Naive thymus-derived CD4-positive, alpha-beta T cell (primary cell): Measurements from ENCODE around the gene ANP32A. TPM values are rescaled to one million over a fixed set of nuclear protein-coding genes. Genes with fewer than 3 reads are reported as not detected.

Experiments used
- ATAC-seq: fragments of 150-1000 bp; cut with Tn5 transposase; 2 replicates; pipeline ENCODE4 v1.10.0; 2021; ENCODE audit warnings: mild to moderate bottlenecking, moderate library complexity
- CTCF ChIA-PET: fragments of 350-600 bp; sonication (Branson Sonifier 250); formaldehyde crosslinking; loops from one replicate; lab custom pipeline; 2021; ENCODE audit warnings: antibody characterized with exemption; lab: Charles Lee
- POLR2A ChIA-PET: fragments of 350-600 bp; sonication (Branson Sonifier 250); formaldehyde crosslinking; loops from one replicate; lab custom pipeline; 2021; ENCODE audit warnings: antibody characterized with exemption, inconsistent platforms; lab: Charles Lee
- DNase-seq, 9 donors: peaks; one replicate each; pipeline versions ENCODE4 v3.0.0 to v3.0.0-alpha.2; 2020 to 2022; ENCODE audit warnings: mixed read lengths in 1 of 9
- H3K27ac ChIP-seq: one replicate; pipeline ENCODE4 v1.7.0; 2013; ENCODE audit warnings: mild to moderate bottlenecking, low read depth, low read length, moderate library complexity
- H3K27me3 ChIP-seq, 2 donors: one replicate each; pipeline ENCODE4 v1.7.0; 2013; ENCODE audit warnings: low read length in 2 of 2, mild to moderate bottlenecking in 2 of 2, moderate library complexity in 2 of 2; ENCODE audit not compliant: control insufficient read depth in 2 of 2, insufficient read depth in 2 of 2
- H3K36me3 ChIP-seq, 3 experiments: 1 replicate in 2 of 3; 2 replicates in 1 of 3; pipeline ENCODE4 v1.7.0; 2013; ENCODE audit warnings: low read length in 3 of 3, mild to moderate bottlenecking in 3 of 3, moderate library complexity in 1 of 3; ENCODE audit not compliant: insufficient read depth in 3 of 3, control insufficient read depth in 2 of 3
- H3K4me1 ChIP-seq, 2 donors: one replicate each; pipeline ENCODE4 v1.7.0; 2013; ENCODE audit warnings: low read length in 2 of 2, mild to moderate bottlenecking in 2 of 2, moderate library complexity in 1 of 2; ENCODE audit not compliant: control insufficient read depth in 2 of 2, insufficient read depth in 2 of 2
- H3K4me3 ChIP-seq: 2 replicates; pipeline ENCODE4 v1.7.0; 2013; ENCODE audit warnings: mild to moderate bottlenecking, low read length
- H3K9me3 ChIP-seq, 3 experiments: 1 replicate in 2 of 3; 2 replicates in 1 of 3; pipeline ENCODE4 v1.7.0; 2013; ENCODE audit warnings: low read length in 3 of 3; ENCODE audit not compliant: control insufficient read depth in 2 of 3
- H3K27ac Mint-ChIP-seq, 9 donors: one replicate each; pipeline ENCODE4 v1.8.0; 2020 to 2022; ENCODE audit warnings: mixed read lengths in 9 of 9, mild to moderate bottlenecking in 8 of 9, moderate library complexity in 5 of 9, inconsistent platforms in 2 of 9
- H3K27me3 Mint-ChIP-seq, 5 donors: one replicate each; pipeline ENCODE4 v1.8.0; 2021 to 2022; ENCODE audit warnings: mixed read lengths in 5 of 5, mild to moderate bottlenecking in 1 of 5
- H3K36me3 Mint-ChIP-seq, 5 donors: one replicate each; pipeline ENCODE4 v1.8.0; 2020 to 2022; ENCODE audit warnings: mixed read lengths in 5 of 5, mild to moderate bottlenecking in 3 of 5, inconsistent platforms in 1 of 5
- H3K4me1 Mint-ChIP-seq, 7 donors: one replicate each; pipeline ENCODE4 v1.8.0; 2020 to 2022; ENCODE audit warnings: mixed read lengths in 7 of 7, mild to moderate bottlenecking in 3 of 7, inconsistent platforms in 1 of 7
- H3K4me3 Mint-ChIP-seq, 10 donors: one replicate each; pipeline ENCODE4 v1.8.0; 2020 to 2022; ENCODE audit warnings: mild to moderate bottlenecking in 10 of 10, mixed read lengths in 10 of 10, moderate library complexity in 6 of 10, inconsistent platforms in 2 of 10
- H3K9me3 Mint-ChIP-seq, 11 donors: one replicate each; pipeline ENCODE4 v1.8.0; 2020 to 2022; ENCODE audit warnings: mixed read lengths in 11 of 11, mild to moderate bottlenecking in 4 of 11, inconsistent platforms in 1 of 11, moderate library complexity in 1 of 11
- intact Hi-C, 2 donors: fragments of 100-400 bp; cut with micrococcal nuclease; formaldehyde crosslinking; loops; one replicate each; pipeline ENCODE4 v1.15.1; 2023
- polyA plus RNA-seq, 2 donors: library from polyadenylated mRNA; unstranded; fragments of 300-500 nt; fragmentation: Illumina TruSeq; gene quantifications; one replicate each; pipeline ENCODE4 v1.2.3, GENCODE V29; 2021
- total RNA-seq, 6 experiments: library from RNA in 5 of 6; stranded (reverse) in 5 of 6; gene quantifications; 1 replicate in 5 of 6; 2 replicates in 1 of 6; pipeline ENCODE4 v1.2.3 and lab custom pipeline; 2021 to 2026

ANP32A gene
- total and polyA plus RNA-seq, 7 experiments from 2014 or later = 86.1 to 229 (median 111) TPM

DNA sequence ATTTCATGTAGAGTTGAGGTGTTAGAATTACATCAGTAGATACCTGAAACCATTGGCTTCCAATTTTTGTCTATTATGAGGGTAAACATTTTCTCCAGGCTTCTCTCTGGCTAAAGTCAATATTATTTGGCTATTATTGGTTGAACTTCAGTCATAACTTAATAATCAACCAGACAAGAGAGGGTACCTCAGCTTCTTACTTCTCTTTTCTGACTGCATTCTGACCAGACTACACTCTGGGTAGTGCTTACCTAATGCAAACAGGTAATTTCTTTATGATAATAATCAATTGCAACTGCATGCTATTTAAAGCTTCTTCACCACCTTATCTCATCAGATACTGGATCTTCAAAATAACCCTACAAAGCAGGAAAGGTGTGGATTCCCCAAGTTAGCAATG lies 85.1 kb downstream of the ANP32A start:
- Mint-ChIP-seq H3K27me3 (peaks cover 0 to 13% (median 0%) of the 10 kb centered on the region in 5 donors), H3K9me3 (peaks cover 0 to 4% (median 0%) of the 10 kb centered on the region in 11 donors), H3K36me3 (no peaks in the 10 kb centered on the region), H3K4me3 (no peak overlapping the region), H3K27ac (no peak overlapping the region), H3K4me1 (peaks cover 0 to 7% (median 4%) of the 10 kb centered on the region in 7 donors)
- no peaks in the 10 kb centered on the region for H3K9me3 ChIP-seq
- intact Hi-C loops = no loop called here
- no peak overlapping the region for H3K4me3 ChIP-seq
- ATAC-seq (no peak), DNase-seq (no peak)
- CTCF ChIA-PET = interaction anchor here (0.6 kb wide), 1 partner anchor 99 kb away, joined by 3 read pairs; no protein-coding TSS in a partner anchor
- no peaks in the 10 kb centered on the region for H3K36me3 ChIP-seq
- H3K27ac ChIP-seq = no peak overlapping the region
- POLR2A ChIA-PET = no interaction called here
- H3K27me3 ChIP-seq = no peaks in the 10 kb centered on the region
- H3K4me1 ChIP-seq = no peaks in the 10 kb centered on the region

DNA sequence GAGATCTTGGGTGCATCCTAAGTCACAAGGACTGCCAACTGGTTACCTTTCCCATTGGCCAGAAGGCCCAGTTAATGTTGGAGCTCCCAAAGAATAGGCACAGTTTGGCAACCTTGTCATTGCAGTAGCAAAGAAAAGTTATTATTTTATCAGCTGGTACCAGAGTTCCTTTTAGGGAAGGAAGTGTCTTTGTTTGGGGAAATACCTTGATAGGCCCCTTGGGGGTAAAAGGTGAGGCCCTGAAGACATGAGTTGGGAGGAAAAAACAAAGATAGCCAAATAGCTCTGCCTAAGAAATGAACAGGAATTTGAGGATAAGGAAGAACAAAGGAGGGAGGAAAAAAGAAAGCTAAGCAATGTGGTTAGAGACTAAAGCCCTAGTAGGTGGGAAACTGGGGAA lies 85.8 kb downstream of the ANP32A start:
- H3K4me1 ChIP-seq = no peaks in the 10 kb centered on the region
- DNase-seq (no peak), ATAC-seq (no peak)
- Mint-ChIP-seq H3K36me3 (no peaks in the 10 kb centered on the region), H3K4me1 (peaks cover 0 to 7% (median 4%) of the 10 kb centered on the region in 7 donors), H3K9me3 (peaks cover 0 to 4% (median 0%) of the 10 kb centered on the region in 11 donors), H3K27me3 (peaks cover 0 to 13% (median 0%) of the 10 kb centered on the region in 5 donors), H3K27ac (no peak overlapping the region), H3K4me3 (no peak overlapping the region)
- intact Hi-C loops = no loop called here
- no peak overlapping the region for H3K4me3 ChIP-seq
- no peaks in the 10 kb centered on the region for H3K9me3 ChIP-seq
- H3K27ac ChIP-seq = no peak overlapping the region
- ChIA-PET CTCF (no interaction called here), POLR2A (interaction anchor here (0.7 kb wide), 1 partner anchor 79 kb away, joined by 3 read pairs; no protein-coding TSS in a partner anchor)
- H3K27me3 ChIP-seq = no peaks in the 10 kb centered on the region
- no peaks in the 10 kb centered on the region for H3K36me3 ChIP-seq

- Mint-ChIP-seq H3K27ac (no peak overlapping the region), H3K36me3 (no peaks in the 10 kb centered on the region), H3K4me3 (no peak overlapping the region), H3K9me3 (peaks cover 0 to 4% (median 0%) of the 10 kb centered on the region in 11 donors), H3K4me1 (peaks cover 0 to 7% (median 4%) of the 10 kb centered on the region in 7 donors), H3K27me3 (peaks cover 0 to 13% (median 0%) of the 10 kb centered on the region in 5 donors)
- CTCF ChIA-PET = no interaction called here
- ATAC-seq (no peak), DNase-seq (no peak)
- no peak overlapping the region for H3K27ac ChIP-seq
- H3K4me3 ChIP-seq = no peak overlapping the region
- H3K27me3 ChIP-seq = no peaks in the 10 kb centered on the region
- POLR2A ChIA-PET = interaction anchor here (0.7 kb wide), 1 partner anchor 79 kb away, joined by 3 read pairs; no protein-coding TSS in a partner anchor
- intact Hi-C loops = no loop called here
- no peaks in the 10 kb centered on the region for H3K4me1 ChIP-seq
- no peaks in the 10 kb centered on the region for H3K36me3 ChIP-seq
- no peaks in the 10 kb centered on the region for H3K9me3 ChIP-seq
These were observed 86.3 kb downstream of the ANP32A start for GRCh38 chr15:68734352-68734751.

GRCh38 chr15:68733666-68734065 lies 87.0 kb downstream of the ANP32A start:
- H3K4me3 Mint-ChIP-seq = no peak overlapping the region
- no peak for ATAC-seq
- H3K36me3 Mint-ChIP-seq = no peaks in the 10 kb centered on the region

DNA sequence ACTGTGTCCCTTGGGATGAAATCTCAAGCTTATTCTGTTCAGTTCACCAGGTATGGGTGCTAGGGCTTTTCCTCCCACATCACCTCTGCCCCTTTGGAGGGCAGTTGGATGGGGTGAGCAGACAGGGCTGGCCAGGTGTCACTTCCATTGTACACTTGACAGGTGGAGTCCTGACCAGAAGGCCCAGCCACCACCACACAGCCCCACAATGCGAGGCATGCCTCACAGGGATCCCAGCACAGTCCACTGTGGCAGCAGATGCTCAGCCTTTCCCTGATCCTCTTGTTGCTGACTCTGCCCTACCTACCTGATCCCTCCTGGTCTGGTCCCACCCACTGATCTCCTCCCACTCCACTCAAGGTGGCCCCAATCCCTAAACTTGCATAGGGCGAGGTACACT lies 88.2 kb downstream of the ANP32A start:
- H3K27me3 ChIP-seq = no peaks in the 10 kb centered on the region
- ChIA-PET CTCF (interaction anchor here (1.2 to 1.9 kb wide), 3 partner anchors 22 to 143 kb away, joined by 3 to 11 read pairs (median 3); no protein-coding TSS in a partner anchor), POLR2A (no interaction called here)
- H3K9me3 ChIP-seq = no peaks in the 10 kb centered on the region
- no peaks in the 10 kb centered on the region for H3K4me1 ChIP-seq
- H3K27ac ChIP-seq = no peak overlapping the region
- peaks cover 0 to 13% (median 0%) of the 10 kb centered on the region in 5 donors for H3K27me3 Mint-ChIP-seq
- DNase-seq (no peak), ATAC-seq (no peak)
- H3K4me3 Mint-ChIP-seq = no peak overlapping the region
- H3K4me1 Mint-ChIP-seq = peaks cover 0 to 7% (median 4%) of the 10 kb centered on the region in 7 donors
- H3K36me3 Mint-ChIP-seq = no peaks in the 10 kb centered on the region
- no peak overlapping the region for H3K4me3 ChIP-seq
- no peak overlapping the region for H3K27ac Mint-ChIP-seq
- H3K9me3 Mint-ChIP-seq = peaks cover 0 to 4% (median 0%) of the 10 kb centered on the region in 11 donors
- intact Hi-C loops = no loop called here
- no peaks in the 10 kb centered on the region for H3K36me3 ChIP-seq

More at GRCh38 chr15:68733666-68734065, 87.0 kb downstream of the ANP32A start:
- ChIA-PET POLR2A (no interaction called here), CTCF (no interaction called here)
- Histone ChIP-seq H3K27ac (no peak overlapping the region), H3K9me3 (no peaks in the 10 kb centered on the region), H3K4me1 (no peaks in the 10 kb centered on the region), H3K36me3 (no peaks in the 10 kb centered on the region), H3K4me3 (no peak overlapping the region), H3K27me3 (no peaks in the 10 kb centered on the region)
- H3K27me3 Mint-ChIP-seq = peaks cover 0 to 13% (median 0%) of the 10 kb centered on the region in 5 donors
- peaks cover 0 to 7% (median 4%) of the 10 kb centered on the region in 7 donors for H3K4me1 Mint-ChIP-seq
- H3K27ac Mint-ChIP-seq = no peak overlapping the region
- DNase-seq = no peak
- H3K9me3 Mint-ChIP-seq = peaks cover 0 to 4% (median 0%) of the 10 kb centered on the region in 11 donors
- intact Hi-C loops = no loop called here

DNA sequence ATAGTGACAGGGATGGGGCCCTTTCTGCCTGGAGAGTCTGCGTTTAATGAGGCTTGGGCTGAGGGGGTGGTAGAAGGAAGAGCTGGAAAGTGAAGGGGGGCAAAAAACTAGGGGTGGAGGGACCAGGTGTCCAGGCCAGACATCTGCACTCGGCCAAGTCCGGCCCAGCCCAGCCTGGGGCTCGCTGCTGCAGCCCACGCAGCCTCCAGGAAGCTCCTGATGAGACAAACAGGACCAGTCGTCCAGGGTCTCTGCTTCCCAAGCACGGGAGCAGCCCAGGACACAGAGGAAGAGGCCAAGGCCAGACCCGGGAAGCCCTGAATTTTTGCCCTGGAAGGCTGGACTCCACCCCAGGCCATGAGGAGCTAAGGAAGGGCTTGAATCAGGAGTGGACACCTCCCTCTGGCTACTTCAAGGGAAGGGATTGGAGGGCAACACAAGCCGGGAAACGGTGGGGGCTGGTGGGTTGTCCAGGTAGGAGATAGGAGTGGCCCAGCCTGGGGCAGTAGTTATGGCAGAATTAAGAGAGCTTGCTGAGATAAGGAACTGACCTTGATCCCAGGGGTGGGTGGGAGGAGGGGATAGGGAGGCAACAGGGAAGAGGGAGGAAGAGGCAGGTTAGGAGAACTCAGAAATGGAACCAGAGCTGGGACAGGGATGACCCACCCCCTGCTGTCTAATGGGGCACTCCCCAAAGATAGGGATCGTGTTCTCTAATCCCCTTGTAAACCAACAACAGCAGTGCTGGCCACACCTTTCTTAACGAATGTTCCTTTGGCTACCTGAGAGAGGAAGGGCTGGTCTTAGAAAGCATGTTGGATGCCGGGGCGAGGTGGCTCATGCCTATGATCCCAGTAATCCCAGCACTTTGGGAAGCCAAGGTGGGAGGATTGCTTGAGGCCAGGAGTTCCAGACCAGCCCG lies 89.5 kb downstream of the ANP32A start:
- no peaks in the 10 kb centered on the region for H3K36me3 Mint-ChIP-seq
- H3K36me3 ChIP-seq = no peaks in the 10 kb centered on the region
- ATAC-seq (no peak), DNase-seq (no peak)
- ChIA-PET POLR2A (no interaction called here), CTCF (interaction anchor here (1.3 to 1.9 kb wide), 2 partner anchors 23 to 144 kb away, joined by 3 to 11 read pairs; no protein-coding TSS in a partner anchor)
- H3K27me3 ChIP-seq = no peaks in the 10 kb centered on the region
- no peak overlapping the region for H3K27ac Mint-ChIP-seq
- H3K27me3 Mint-ChIP-seq = peaks cover 0 to 15% (median 0%) of the 10 kb centered on the region in 5 donors
- H3K4me1 Mint-ChIP-seq = peaks cover 0 to 7% (median 4%) of the 10 kb centered on the region in 7 donors
- H3K9me3 ChIP-seq = no peaks in the 10 kb centered on the region
- intact Hi-C loops = loop anchor here (1.0 kb wide), 3 partner anchors 52 to 144 kb away; no protein-coding TSS in a partner anchor
- H3K4me1 ChIP-seq = no peaks in the 10 kb centered on the region
- H3K4me3 Mint-ChIP-seq = no peak overlapping the region
- H3K27ac ChIP-seq = no peak overlapping the region
- peaks cover 0 to 4% (median 0%) of the 10 kb centered on the region in 11 donors for H3K9me3 Mint-ChIP-seq
- H3K4me3 ChIP-seq = no peak overlapping the region
